Naive thymus-derived CD4-positive, alpha-beta T cell (primary cell): ENCODE results near the gene ELAVL1. TPM values are rescaled to one million over a fixed set of nuclear protein-coding genes. Genes with fewer than 3 reads are reported as not detected.
A peak's percentile ranks its signal among the peaks of the same experiment; 100 is the strongest.

Experiments used
- ATAC-seq: fragments of 150-1000 bp; cut with Tn5 transposase; 2 replicates; pipeline ENCODE4 v1.10.0; 2021; ENCODE audit warnings: mild to moderate bottlenecking, moderate library complexity
- CTCF ChIA-PET: fragments of 350-600 bp; sonication (Branson Sonifier 250); formaldehyde crosslinking; loops from one replicate; lab custom pipeline; 2021; ENCODE audit warnings: antibody characterized with exemption; lab: Charles Lee
- POLR2A ChIA-PET: fragments of 350-600 bp; sonication (Branson Sonifier 250); formaldehyde crosslinking; loops from one replicate; lab custom pipeline; 2021; ENCODE audit warnings: antibody characterized with exemption, inconsistent platforms; lab: Charles Lee
- DNase-seq, 9 donors: peaks; one replicate each; pipeline versions ENCODE4 v3.0.0 to v3.0.0-alpha.2; 2020 to 2022; ENCODE audit warnings: mixed read lengths in 1 of 9
- H3K27ac ChIP-seq: one replicate; pipeline ENCODE4 v1.7.0; 2013; ENCODE audit warnings: mild to moderate bottlenecking, low read depth, low read length, moderate library complexity
- H3K27me3 ChIP-seq, 2 donors: one replicate each; pipeline ENCODE4 v1.7.0; 2013; ENCODE audit warnings: low read length in 2 of 2, mild to moderate bottlenecking in 2 of 2, moderate library complexity in 2 of 2; ENCODE audit not compliant: control insufficient read depth in 2 of 2, insufficient read depth in 2 of 2
- H3K36me3 ChIP-seq, 3 experiments: 1 replicate in 2 of 3; 2 replicates in 1 of 3; pipeline ENCODE4 v1.7.0; 2013; ENCODE audit warnings: low read length in 3 of 3, mild to moderate bottlenecking in 3 of 3, moderate library complexity in 1 of 3; ENCODE audit not compliant: insufficient read depth in 3 of 3, control insufficient read depth in 2 of 3
- H3K4me1 ChIP-seq, 2 donors: one replicate each; pipeline ENCODE4 v1.7.0; 2013; ENCODE audit warnings: low read length in 2 of 2, mild to moderate bottlenecking in 2 of 2, moderate library complexity in 1 of 2; ENCODE audit not compliant: control insufficient read depth in 2 of 2, insufficient read depth in 2 of 2
- H3K4me3 ChIP-seq: 2 replicates; pipeline ENCODE4 v1.7.0; 2013; ENCODE audit warnings: mild to moderate bottlenecking, low read length
- H3K9me3 ChIP-seq, 3 experiments: 1 replicate in 2 of 3; 2 replicates in 1 of 3; pipeline ENCODE4 v1.7.0; 2013; ENCODE audit warnings: low read length in 3 of 3; ENCODE audit not compliant: control insufficient read depth in 2 of 3
- H3K27ac Mint-ChIP-seq, 9 donors: one replicate each; pipeline ENCODE4 v1.8.0; 2020 to 2022; ENCODE audit warnings: mixed read lengths in 9 of 9, mild to moderate bottlenecking in 8 of 9, moderate library complexity in 5 of 9, inconsistent platforms in 2 of 9
- H3K27me3 Mint-ChIP-seq, 5 donors: one replicate each; pipeline ENCODE4 v1.8.0; 2021 to 2022; ENCODE audit warnings: mixed read lengths in 5 of 5, mild to moderate bottlenecking in 1 of 5
- H3K36me3 Mint-ChIP-seq, 5 donors: one replicate each; pipeline ENCODE4 v1.8.0; 2020 to 2022; ENCODE audit warnings: mixed read lengths in 5 of 5, mild to moderate bottlenecking in 3 of 5, inconsistent platforms in 1 of 5
- H3K4me1 Mint-ChIP-seq, 7 donors: one replicate each; pipeline ENCODE4 v1.8.0; 2020 to 2022; ENCODE audit warnings: mixed read lengths in 7 of 7, mild to moderate bottlenecking in 3 of 7, inconsistent platforms in 1 of 7
- H3K4me3 Mint-ChIP-seq, 10 donors: one replicate each; pipeline ENCODE4 v1.8.0; 2020 to 2022; ENCODE audit warnings: mild to moderate bottlenecking in 10 of 10, mixed read lengths in 10 of 10, moderate library complexity in 6 of 10, inconsistent platforms in 2 of 10
- H3K9me3 Mint-ChIP-seq, 11 donors: one replicate each; pipeline ENCODE4 v1.8.0; 2020 to 2022; ENCODE audit warnings: mixed read lengths in 11 of 11, mild to moderate bottlenecking in 4 of 11, inconsistent platforms in 1 of 11, moderate library complexity in 1 of 11
- intact Hi-C, 2 donors: fragments of 100-400 bp; cut with micrococcal nuclease; formaldehyde crosslinking; loops; one replicate each; pipeline ENCODE4 v1.15.1; 2023
- polyA plus RNA-seq, 2 donors: library from polyadenylated mRNA; unstranded; fragments of 300-500 nt; fragmentation: Illumina TruSeq; gene quantifications; one replicate each; pipeline ENCODE4 v1.2.3, GENCODE V29; 2021
- total RNA-seq, 6 experiments: library from RNA in 5 of 6; stranded (reverse) in 5 of 6; gene quantifications; 1 replicate in 5 of 6; 2 replicates in 1 of 6; pipeline ENCODE4 v1.2.3 and lab custom pipeline; 2021 to 2026

ELAVL1 gene
- total and polyA plus RNA-seq, 7 experiments from 2014 or later: 32.4 to 117 (median 49.6) TPM

DNA sequence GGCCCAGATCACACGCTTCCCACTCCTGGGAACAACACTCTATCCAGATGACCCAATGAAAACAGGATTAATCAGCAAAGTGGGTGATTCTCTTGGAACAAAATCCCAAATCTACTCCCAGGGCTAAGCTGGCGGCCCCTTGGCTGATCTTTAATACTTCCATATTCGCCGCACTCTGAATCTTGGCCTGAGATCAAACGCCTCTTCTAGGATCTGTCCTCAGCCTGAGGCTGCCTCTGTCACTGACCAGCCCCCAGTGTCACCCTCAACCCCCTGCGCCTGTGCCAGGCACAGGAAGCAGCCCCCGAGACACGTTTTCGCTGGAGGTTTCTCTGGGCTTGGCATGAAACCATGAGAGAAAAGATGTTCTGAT, 77.1 kb downstream of the ELAVL1 start:
- Mint-ChIP-seq H3K27ac (peak overlapping the region in 3 of 9 donors; percentile 16 to 78 (median 23)), H3K9me3 (no peaks in the 10 kb centered on the region), H3K4me3 (peak overlapping the region in 2 of 10 donors; percentile 34 to 51), H3K36me3 (peaks cover 0 to 5% (median 3%) of the 10 kb centered on the region in 5 donors), H3K4me1 (peaks cover under 1 to 24% (median 9%) of the 10 kb centered on the region in 7 donors), H3K27me3 (no peaks in the 10 kb centered on the region)
- ChIA-PET POLR2A (interaction anchor here (0.8 to 1.4 kb wide), 3 partner anchors 12 to 20 kb away, joined by 3 to 6 read pairs (median 4); partner anchors contain the start of gene TIMM44), CTCF (interaction anchor here (0.6 to 1.0 kb wide), 3 partner anchors 55 to 930 kb away, joined by 3 to 4 read pairs (median 3); no protein-coding TSS in a partner anchor)
- peaks cover 0 to 4% of the 10 kb centered on the region in 2 donors for H3K4me1 ChIP-seq
- H3K36me3 ChIP-seq: peaks cover 0 to 33% (median 9%) of the 10 kb centered on the region in 3 experiments
- no peak overlapping the region for H3K4me3 ChIP-seq
- no peak for DNase-seq
- intact Hi-C loops: loop anchor here in 1 of 2 donors (10.0 kb wide), 1 partner anchor 864 kb away; the partner anchor contains the start of gene ZNF557
- H3K27me3 ChIP-seq: no peaks in the 10 kb centered on the region
- ATAC-seq: no peak
- no peak overlapping the region for H3K27ac ChIP-seq
- no peaks in the 10 kb centered on the region for H3K9me3 ChIP-seq

DNA sequence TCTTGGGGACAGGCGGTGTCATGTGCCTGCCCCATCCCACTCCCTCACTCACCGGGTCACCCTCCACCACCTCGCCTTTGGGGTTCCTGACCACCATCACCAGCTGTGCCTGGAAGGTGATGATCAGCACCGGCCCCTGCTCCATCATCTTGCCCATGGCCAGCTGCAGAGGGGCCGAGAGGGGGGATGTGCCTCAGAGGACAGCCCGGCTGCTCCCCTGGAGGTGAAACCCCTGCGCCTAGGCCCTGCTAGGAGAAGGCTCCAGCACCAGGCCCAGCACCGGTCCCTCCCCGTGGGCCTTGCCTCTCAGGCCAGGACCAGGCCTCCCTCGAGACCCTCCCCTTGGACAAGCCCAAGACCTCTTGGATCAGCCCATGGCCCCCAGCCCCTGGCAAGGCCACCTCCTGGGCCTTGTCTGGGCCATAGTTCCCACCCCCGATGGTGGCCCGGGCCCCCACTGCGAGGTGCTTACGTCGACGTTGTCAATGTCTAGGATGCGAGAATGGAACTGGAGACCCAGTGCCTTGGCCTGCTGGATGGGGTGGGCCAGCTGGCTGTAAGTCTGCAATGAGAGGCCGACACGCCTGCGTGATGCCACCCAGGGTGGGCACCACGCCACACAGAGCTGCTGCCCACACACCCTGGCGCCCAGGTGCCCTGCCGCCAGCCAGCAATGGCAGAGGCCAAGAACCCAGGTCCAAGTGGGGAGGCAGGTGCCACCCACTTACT, 77.7 kb downstream of the ELAVL1 start:
- H3K36me3 Mint-ChIP-seq: peaks cover 0 to 11% (median 4%) of the 10 kb centered on the region in 5 donors
- Histone ChIP-seq H3K9me3 (no peaks in the 10 kb centered on the region), H3K36me3 (peaks cover 0 to 33% (median 4%) of the 10 kb centered on the region in 3 experiments), H3K27me3 (no peaks in the 10 kb centered on the region), H3K4me3 (no peak overlapping the region), H3K27ac (no peak overlapping the region), H3K4me1 (peaks cover 0 to 4% of the 10 kb centered on the region in 2 donors)
- H3K4me3 Mint-ChIP-seq: peak overlapping the region in 2 of 10 donors; percentile 34 to 37
- ChIA-PET POLR2A (interaction anchor here (0.8 to 1.4 kb wide), 3 partner anchors 12 to 19 kb away, joined by 3 to 6 read pairs (median 4); partner anchors contain the start of gene TIMM44), CTCF (interaction anchor here (0.6 kb wide), 1 partner anchor 80 kb away, joined by 3 read pairs; no protein-coding TSS in a partner anchor)
- H3K27me3 Mint-ChIP-seq: no peaks in the 10 kb centered on the region
- ATAC-seq (no peak), DNase-seq (peak in 1 of 9 donors; percentile 7)
- H3K27ac Mint-ChIP-seq: no peak overlapping the region
- intact Hi-C loops: loop anchor here in 1 of 2 donors (10.0 kb wide), 1 partner anchor 863 kb away; the partner anchor contains the start of gene ZNF557
- no peaks in the 10 kb centered on the region for H3K9me3 Mint-ChIP-seq
- peaks cover 5 to 26% (median 9%) of the 10 kb centered on the region in 7 donors for H3K4me1 Mint-ChIP-seq

DNA sequence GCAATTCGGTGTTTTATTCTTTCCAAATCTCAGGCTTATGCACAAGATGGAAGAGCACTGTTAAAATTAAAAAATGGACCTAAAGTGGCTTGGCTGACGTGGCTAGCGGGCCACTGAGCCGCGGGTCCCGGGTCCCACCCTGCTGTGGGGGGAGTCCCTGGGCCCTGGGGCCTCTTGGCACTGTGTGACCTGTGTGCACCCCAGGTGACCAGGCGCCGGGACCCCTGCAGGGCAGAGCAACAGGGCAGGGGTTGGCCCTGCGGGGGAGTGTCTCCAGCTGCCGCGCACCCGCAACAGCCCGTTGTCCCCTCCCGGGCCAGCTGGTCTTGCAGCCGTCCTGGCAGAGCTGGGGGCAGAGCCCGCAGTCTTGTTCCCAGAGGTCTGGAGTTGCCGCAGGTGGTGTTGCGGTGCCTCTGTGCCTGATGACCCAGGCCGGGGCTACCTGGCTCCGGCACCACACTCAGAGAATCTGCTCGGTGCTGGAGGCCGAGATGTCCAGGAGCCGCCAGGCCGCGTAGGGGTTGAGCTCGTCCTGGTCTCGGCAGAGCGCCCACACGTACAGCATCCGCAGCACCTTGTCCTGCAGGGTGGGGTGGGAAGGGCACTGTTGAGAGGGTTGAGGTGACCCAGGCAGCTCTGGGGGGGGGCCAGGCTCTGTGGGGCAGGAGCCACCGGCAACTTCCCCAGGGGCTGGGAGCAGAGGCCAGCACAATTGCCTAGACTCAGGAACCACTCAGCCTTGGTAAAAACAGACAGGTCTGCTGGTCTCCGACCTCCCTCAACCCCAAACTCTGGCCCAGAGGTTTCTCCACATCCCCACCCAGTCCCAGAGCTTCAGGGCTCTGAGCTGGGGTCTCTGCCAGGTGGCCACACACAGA, 78.5 kb downstream of the ELAVL1 start:
- peaks cover 0 to 33% (median 9%) of the 10 kb centered on the region in 3 experiments for H3K36me3 ChIP-seq
- peak in 1 of 9 donors; percentile 11 for DNase-seq
- H3K27me3 Mint-ChIP-seq: no peaks in the 10 kb centered on the region
- no peak overlapping the region for H3K4me3 ChIP-seq
- ChIA-PET POLR2A (interaction anchor here (1.3 kb wide), 1 partner anchor 13 kb away, joined by 3 read pairs; no protein-coding TSS in a partner anchor), CTCF (interaction anchor here (0.6 kb wide), 1 partner anchor 261 kb away, joined by 4 read pairs; no protein-coding TSS in a partner anchor)
- peaks cover 0 to 14% (median 4%) of the 10 kb centered on the region in 5 donors for H3K36me3 Mint-ChIP-seq
- intact Hi-C loops: loop anchor here in 1 of 2 donors (10.0 kb wide), 1 partner anchor 862 kb away; the partner anchor contains the start of gene ZNF557
- peak overlapping the region in 9 of 10 donors; percentile 36 to 84 (median 75) for H3K4me3 Mint-ChIP-seq
- no peaks in the 10 kb centered on the region for H3K9me3 ChIP-seq
- H3K27ac ChIP-seq: no peak overlapping the region
- peaks cover 5 to 29% (median 13%) of the 10 kb centered on the region in 7 donors for H3K4me1 Mint-ChIP-seq
- H3K4me1 ChIP-seq: peaks cover 1 to 4% of the 10 kb centered on the region in 2 donors
- peak overlapping the region in 1 of 9 donors; percentile 68 for H3K27ac Mint-ChIP-seq
- ATAC-seq: no peak
- H3K9me3 Mint-ChIP-seq: no peaks in the 10 kb centered on the region
- no peaks in the 10 kb centered on the region for H3K27me3 ChIP-seq

DNA sequence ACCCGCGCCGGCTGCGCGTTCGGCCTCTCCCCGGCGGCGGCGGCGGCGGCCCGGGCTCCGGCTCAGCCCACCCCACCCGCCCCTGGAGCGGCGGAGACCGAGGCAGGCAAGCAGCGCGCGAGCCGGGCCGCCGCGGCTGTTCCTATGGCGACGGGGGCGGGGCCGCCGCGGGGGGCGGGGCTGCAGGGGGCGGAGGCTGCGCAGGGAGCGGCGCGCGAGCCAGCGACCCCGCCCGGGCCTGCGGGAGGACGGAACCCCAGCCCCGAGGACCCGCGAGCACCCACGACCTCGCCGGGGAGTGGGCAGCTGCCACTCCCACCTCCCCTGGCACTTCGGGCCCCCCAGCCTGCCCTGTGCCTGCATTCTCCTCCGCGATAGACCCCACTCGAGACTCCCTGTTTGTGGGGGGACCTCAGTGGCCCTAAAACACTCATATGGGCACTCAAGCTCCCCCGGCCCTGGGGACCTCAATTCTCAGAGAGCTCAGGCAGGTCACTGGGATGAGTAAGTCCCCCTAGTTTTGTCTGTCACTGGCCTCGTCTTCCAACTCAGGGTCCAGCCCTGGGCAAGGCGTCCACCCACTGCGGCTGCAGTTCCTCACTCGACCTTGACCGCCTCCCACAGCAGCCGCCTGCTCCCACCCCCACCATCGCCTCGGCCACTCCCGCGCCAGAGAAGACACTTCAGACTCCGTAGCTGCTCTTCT, 79.3 kb downstream of the ELAVL1 start, which contains the start of gene CTXN1:
Gene CTXN1, minus strand, starts transcription at position 115 of the 706 bp plus-strand sequence. CDS start 597 bp downstream, outside the sequence.
- no peak within 1 kb of the TSS for H3K4me3 ChIP-seq
- H3K4me1 Mint-ChIP-seq: peaks cover 5 to 33% (median 18%) of the 10 kb centered on the region in 7 donors
- peak; percentile 54 to 87 (median 68) for DNase-seq
- H3K27me3 Mint-ChIP-seq: no peaks in the 10 kb centered on the region
- ChIA-PET POLR2A (no interaction called here), CTCF (interaction anchor here (0.6 kb wide), 1 partner anchor 262 kb away, joined by 4 read pairs; no protein-coding TSS in a partner anchor)
- H3K36me3 Mint-ChIP-seq: peaks cover 0 to 16% (median 4%) of the 10 kb centered on the region in 5 donors
- peaks cover 9 to 11% of the 10 kb centered on the region in 2 donors for H3K4me1 ChIP-seq
- peak within 1 kb of the TSS in 6 of 9 donors; percentile 64 to 86 (median 76) for H3K27ac Mint-ChIP-seq
- intact Hi-C loops: loop anchor here in 1 of 2 donors (10.0 kb wide), 1 partner anchor 861 kb away; the partner anchor contains the start of gene ZNF557
- H3K9me3 ChIP-seq: no peaks in the 10 kb centered on the region
- no peak within 1 kb of the TSS for H3K27ac ChIP-seq
- H3K9me3 Mint-ChIP-seq: no peaks in the 10 kb centered on the region
- peak; percentile 73 for ATAC-seq
- H3K4me3 Mint-ChIP-seq: peak within 1 kb of the TSS; percentile 74 to 88 (median 84)
- H3K27me3 ChIP-seq: no peaks in the 10 kb centered on the region
- peaks cover 0 to 29% (median 6%) of the 10 kb centered on the region in 3 experiments for H3K36me3 ChIP-seq

DNA sequence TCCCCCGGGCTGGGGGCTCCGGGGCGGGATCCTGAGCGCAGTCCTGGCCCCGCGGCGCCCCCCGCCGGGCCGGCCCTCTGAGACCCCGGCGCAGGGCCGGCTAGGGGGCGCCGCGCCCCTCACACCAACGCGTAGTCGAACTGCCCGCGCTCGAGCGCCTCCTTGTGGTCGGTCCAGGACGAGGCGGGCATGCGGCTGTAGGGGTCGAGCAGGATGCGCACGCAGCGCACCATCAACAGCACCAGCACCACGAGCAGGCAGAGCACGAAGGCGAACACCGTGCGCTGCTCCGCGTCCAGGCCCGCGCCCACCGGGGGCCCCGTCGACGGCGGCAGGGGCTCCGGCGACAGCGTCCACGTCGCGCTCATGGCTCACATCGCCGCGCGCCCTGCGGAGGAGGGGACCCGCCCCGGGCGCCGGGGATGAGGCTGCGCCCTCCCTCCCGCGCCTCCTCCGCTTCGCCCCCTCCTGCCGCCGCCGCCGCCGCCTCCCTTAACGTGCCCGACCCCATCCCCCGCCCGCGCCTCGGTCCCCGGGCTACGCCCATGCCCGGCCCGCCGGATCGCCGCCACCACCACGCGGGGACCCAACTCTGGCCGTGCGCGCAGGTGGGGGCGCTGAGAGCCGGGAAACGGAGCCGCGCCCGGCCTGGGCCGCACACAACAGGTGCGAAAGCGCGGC, 80.1 kb downstream of the ELAVL1 start:
- Histone ChIP-seq H3K4me3 (no peak overlapping the region), H3K36me3 (peaks cover 0 to 20% (median 6%) of the 10 kb centered on the region in 3 experiments), H3K27me3 (no peaks in the 10 kb centered on the region), H3K27ac (no peak overlapping the region), H3K9me3 (no peaks in the 10 kb centered on the region), H3K4me1 (peaks cover 13 to 14% of the 10 kb centered on the region in 2 donors)
- peaks cover 0 to 11% (median 0%) of the 10 kb centered on the region in 5 donors for H3K36me3 Mint-ChIP-seq
- intact Hi-C loops: loop anchor here (1.0 to 10.0 kb wide), 3 partner anchors 22 to 861 kb away; partner anchors contain the start of genes MAP2K7 (in 1 of the 2) and ZNF557 (in 1 of the 2)
- ChIA-PET POLR2A (no interaction called here), CTCF (no interaction called here)
- peak overlapping the region in 6 of 9 donors; percentile 52 to 86 (median 76) for H3K27ac Mint-ChIP-seq
- DNase-seq: peak; percentile 58 to 83 (median 72)
- ATAC-seq: no peak
- peaks cover 5 to 38% (median 22%) of the 10 kb centered on the region in 7 donors for H3K4me1 Mint-ChIP-seq
- no peaks in the 10 kb centered on the region for H3K9me3 Mint-ChIP-seq
- H3K4me3 Mint-ChIP-seq: peak overlapping the region; percentile 74 to 88 (median 84)
- H3K27me3 Mint-ChIP-seq: no peaks in the 10 kb centered on the region
